ENCODE measurements around the gene RADIL.

The RADIL gene

DNA sequence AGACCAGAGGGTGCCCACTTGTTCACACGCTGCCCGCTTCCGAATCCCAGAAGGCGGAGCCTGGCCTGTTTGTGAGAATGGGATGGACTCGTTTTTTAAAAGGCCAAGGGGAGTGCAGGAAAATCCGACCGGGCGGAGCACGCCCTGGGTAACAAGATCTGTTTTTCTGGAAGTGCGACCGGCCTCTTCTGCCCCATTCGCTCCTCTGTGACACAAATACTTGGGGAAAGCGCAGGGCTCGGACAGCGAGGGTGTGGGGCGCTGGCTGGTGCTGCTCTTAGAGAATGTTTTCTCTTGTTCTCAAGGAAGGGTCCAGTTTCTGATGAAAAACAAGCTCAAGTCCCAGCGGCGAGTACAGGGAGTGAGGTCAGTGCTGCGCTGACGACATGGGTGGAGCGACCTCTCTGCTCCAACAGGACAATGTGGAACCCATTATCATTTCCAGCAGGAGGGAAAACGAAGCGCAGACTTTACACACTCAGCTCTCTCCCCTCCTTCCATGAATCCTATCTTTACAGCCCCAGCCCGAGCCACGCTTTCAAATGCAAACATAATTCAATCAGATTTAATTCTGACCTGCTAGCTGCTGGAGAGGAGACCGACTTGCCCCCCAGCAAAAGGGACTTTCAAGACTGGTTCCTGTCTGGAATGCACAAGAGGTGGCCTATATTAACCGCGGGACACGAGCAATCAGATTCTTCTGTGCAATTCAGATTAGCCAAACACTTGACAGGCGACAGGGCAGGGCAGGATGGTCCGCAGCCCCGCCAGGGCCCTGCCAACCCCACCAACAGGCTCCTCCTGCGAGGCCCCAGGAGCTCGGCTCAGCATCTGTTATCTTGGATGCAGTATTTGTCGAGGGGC lies 1.1 kb downstream of the RADIL start:
- DNase-seq, result no peak

- no peak for DNase-seq
Observed at GRCh38 chr7:4880218-4880617, 3.3 kb downstream of the RADIL start.

DNA sequence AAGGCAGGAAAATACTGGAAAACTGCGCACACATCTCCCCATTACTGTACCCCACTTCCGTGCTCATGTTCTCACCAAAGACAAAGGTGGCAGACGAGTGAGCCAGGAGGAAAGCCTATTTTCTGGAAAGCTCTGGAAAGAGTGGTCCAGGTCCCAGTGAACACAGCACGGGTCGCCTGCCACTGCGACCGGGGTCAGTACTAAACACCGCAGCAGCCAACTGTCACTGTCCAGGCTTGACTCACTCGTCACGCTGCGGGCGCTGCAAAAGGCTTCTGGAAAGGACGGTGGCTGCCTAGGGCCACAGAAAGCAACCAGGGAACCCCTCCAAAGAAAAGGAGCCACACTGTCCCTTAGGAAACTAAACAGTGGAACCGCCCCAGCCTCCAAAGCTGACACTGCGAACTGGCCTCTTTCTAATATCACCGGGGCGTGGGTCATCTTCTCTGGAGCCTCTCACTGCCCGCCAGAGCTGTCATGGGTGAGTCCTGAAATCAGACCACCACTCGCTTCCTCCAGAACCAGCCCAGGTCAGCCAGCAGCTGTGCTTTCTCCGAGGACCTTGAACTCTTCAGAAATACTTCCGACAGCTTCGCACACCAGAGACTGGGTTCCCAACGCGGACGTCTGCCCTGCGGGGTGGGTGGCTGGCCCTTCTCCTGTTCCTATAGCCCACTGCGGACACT lies 4.0 kb downstream of the RADIL start:
- no peak for DNase-seq

GRCh38 chr7:4878336-4879335 lies 4.9 kb downstream of the RADIL start:
- DNase-seq, result no peak

GRCh38 chr7:4876586-4876985 lies 6.9 kb downstream of the RADIL start:
- no peak for DNase-seq

GRCh38 chr7:4875391-4875790 lies 8.1 kb downstream of the RADIL start:
- no peak for DNase-seq

DNA sequence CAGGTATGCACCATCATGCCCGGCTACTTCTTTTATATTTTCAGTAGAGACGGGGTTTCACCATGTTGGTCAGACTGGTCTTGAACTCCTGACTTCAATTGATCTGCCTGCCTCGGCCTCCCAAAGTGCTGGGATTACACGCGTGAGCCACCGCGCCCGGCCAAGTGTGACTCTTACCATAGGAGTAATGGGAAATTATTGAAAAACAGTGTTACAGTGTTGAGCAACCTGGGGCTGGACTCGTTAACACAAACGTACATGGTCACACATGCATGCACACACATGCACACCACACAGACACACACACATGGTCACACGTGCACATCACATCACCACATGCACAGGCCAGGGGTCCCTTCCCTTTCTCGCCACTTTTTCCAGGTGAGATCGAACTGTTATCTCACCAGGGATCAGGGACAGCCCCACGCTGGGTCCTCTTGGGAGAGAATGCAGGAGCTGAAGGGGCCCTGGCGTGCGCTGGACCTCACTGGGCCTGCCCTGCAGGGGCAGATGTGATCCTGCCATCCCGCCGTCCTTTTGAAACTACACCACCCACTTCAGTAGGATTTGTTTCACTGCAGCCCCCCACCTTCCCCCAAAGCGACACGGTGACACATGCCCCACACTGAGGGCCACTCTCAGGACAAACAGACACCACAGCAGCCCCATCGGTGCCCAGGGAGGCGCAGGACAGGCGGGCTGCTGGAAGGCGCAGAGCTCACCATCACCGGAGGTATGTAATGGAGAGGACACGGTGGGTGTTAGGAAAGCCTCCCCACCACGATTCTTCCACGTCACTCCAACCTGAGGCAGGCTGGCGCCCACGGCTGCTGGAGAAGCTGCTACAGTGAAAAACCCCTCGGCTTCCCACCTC lies 10.2 kb downstream of the RADIL start:
- DNase-seq, result no peak

DNA sequence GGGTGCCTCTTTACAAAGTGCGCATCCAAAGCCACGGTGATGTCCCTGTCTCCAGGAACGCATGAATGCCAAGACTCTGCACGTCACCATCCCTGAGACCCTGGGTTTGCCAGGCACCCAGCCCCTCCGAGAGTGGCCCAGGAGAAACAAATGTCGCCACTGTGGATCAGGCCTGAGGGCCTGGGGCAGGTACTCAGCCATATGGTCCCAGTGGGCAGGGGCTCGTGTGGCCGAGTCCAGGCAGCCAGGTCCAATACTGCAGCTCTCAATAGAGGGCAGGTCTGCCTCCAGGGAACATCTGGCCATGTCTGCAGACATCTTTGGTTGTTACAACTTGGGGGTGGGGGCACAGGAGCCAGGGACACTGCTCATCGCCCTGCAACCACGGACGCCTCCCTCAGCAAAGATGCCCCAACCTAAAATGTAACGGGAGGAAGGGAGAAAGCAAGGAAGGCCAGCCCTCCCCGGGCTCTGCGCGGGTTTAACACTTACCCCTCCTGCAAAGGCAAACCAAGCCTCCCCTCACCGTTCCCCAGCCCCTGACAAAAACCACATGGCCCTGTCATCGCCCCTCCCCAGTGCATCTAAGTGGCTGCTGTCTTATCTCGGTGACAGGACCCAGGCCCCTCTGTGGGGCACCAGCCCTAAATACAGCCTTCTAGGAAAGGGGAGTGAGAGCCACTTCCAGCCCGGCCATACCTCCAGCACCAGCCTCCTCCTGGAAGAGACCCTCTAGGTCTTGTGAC lies 11.4 kb downstream of the RADIL start:
- no peak for DNase-seq

GRCh38 chr7:4871056-4871680 lies 12.3 kb downstream of the RADIL start:
- DNase-seq, result no peak

DNA sequence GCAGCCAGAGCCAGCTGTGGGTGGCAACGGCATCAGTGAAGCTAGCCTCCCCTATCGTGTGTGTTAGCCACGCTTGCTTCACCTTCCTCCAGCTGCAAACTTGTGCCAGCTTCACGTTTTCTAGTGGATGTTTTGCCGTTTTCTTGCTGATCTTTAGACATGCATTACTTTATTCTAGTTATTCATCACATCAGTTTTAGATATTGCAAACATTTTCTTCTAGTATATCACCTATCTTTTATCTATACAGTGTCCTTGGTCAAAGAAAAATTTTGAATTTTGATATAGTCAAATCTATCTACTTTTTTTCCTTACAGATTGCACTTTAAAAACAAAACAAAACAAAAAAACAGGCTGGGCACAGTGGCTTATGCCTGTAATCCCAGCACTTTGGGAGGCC lies 15.0 kb downstream of the RADIL start:
- no peak for DNase-seq

DNA sequence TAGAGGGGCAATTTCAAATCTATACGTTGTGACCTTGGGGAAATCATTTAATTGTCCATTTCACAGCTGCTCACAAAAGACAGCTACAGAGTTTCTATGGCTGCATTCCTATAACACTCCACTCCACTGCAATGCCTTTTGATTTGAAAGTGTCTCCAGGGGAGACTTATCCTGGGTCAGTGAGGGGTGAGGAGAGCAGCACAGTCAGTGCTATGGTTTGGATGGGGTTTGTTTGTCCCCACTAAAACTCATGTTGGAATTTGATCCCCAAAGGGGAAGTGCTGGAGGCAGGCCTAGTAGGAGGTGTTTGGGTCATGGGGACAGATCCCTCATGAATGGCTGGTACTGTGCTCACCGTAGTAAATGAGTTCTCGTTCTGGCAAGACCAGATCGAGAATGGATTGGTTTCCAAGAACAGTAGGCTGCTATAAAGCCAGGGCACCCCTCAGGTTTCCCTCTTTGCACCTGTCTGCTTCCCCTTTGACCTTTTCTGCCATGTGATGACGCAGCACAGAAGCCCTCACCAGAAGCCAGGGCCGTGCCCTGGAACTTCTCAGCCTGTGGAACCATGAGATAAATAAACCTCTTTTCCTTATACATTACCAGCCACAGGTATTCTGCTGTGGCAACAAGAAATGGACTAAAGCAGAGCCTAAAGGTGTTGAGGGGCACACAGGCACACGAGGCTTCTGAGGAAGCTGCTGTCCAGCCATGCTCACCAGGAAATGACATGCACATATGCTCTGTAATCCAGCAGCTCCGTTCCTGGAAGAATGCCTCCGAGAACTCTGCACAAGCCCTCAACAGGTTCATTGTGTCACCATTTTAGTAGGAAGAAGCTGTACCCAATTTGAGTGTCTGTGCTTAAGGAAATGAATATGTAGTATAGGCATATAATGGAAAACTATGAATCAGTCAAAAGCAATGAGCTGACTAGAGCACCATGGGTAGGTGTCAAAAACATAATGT lies 16.7 kb downstream of the RADIL start:
- no peak for DNase-seq

GRCh38 chr7:4862156-4862555 lies 21.4 kb downstream of the RADIL start:
- DNase-seq, result no peak

DNA sequence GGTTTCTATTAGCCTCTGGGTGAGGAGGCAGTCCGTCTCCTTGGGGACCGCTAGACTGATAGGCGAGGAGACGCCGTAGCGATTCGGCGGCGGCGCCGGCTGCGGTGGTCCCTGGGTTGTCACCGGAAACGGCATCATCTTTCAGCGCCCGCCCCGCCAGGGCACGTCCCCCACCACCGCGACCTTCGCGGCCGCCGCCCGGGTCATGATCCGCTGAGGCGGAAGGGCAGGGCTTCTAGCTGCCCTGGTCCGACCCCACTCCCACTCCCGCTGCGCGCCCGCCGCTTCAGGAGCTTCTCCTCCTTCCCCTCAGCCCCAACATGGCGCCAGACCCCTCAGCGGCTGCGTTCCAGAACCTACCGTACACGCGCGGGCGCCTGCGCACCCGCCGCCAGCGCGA lies 21.8 kb downstream of the RADIL start, which contains the start of gene PAPOLB:
Gene PAPOLB (minus strand): TSS at position 358 of the 400 bp plus-strand sequence. CDS start 220 bp downstream, at position 138.
- DNase-seq, result no peak

GRCh38 chr7:4861227-4861626 lies 22.3 kb downstream of the RADIL start:
- DNase-seq, result no peak

GRCh38 chr7:4857189-4857588 lies 26.3 kb downstream of the RADIL start:
- no peak for DNase-seq

DNA sequence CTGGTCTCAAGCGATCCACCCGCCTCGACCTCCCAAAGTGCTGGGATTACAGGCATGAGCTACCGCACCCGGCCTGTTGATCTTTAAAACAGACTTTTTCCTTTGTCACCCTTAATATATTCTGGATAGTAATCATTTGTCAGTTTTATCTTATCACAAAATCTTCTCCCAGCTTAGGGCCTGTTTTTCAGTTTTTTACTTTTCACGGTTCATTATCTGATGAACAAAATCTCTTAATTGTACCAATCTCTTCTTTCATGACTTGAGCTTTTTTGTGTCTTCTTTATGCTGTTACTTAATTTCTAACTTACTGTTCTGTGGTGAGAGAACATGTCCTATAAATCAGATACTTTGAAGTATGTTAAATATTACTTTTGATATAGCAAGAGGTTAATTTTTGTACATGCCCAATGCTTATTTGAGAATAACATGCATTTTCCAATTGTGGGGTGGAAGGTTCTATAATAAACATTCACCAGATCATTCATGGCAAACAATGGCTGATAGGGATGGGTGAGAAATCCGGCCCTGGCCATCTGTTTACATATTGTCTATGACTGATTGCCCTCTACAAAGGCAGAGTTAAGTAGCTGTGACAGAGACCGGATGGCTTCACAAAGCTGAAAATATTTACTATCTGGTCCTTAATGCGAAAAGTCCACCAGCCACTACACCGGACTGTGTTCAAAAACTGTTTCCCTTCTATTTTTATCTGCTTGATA lies 27.0 kb downstream of the RADIL start:
- peak; percentile 37 to 67 for DNase-seq

GRCh38 chr7:4854916-4855315 lies 28.6 kb downstream of the RADIL start:
- DNase-seq, result no peak

Data from SHP77 (cell line).